Chondrocyte (in vitro differentiated cells): ENCODE data around the gene NELFB. TPM values are rescaled to one million over a fixed set of nuclear protein-coding genes. Genes with fewer than 3 reads are reported as not detected.
"Not testable (repeated sequence)": the region's sequence is repeated elsewhere in the genome, so short reads cannot be mapped to it uniquely, and the experiment has no call there.

Experiments used
- DNase-seq: peaks from one replicate; pipeline ENCODE4 v3.0.0; 2021; ENCODE audit warnings: mixed read lengths, low spot score
- H3K27ac Mint-ChIP-seq: one replicate; pipeline ENCODE4 v1.8.0; 2021; ENCODE audit warnings: mild to moderate bottlenecking, moderate library complexity, mixed read lengths; ENCODE audit not compliant: unreplicated experiment
- H3K27me3 Mint-ChIP-seq: 2 replicates; pipeline ENCODE4 v1.8.0; 2021; ENCODE audit warnings: low read depth, mixed read lengths
- H3K36me3 Mint-ChIP-seq: 2 replicates; pipeline ENCODE4 v1.8.0; 2021; ENCODE audit warnings: low read depth, mixed read lengths
- H3K4me1 Mint-ChIP-seq: 2 replicates; pipeline ENCODE4 v1.8.0; 2021; ENCODE audit warnings: low read depth, mild to moderate bottlenecking, mixed read lengths
- H3K4me3 Mint-ChIP-seq: one replicate; pipeline ENCODE4 v1.8.0; 2021; ENCODE audit warnings: mild to moderate bottlenecking, moderate library complexity, mixed read lengths; ENCODE audit not compliant: unreplicated experiment
- H3K9me3 Mint-ChIP-seq: 2 replicates; pipeline ENCODE4 v1.8.0; 2021; ENCODE audit warnings: low read depth, mixed read lengths
- CTCF ChIP-seq: fragments of 200-600 bp; sonication (generic); IDR thresholded peaks from 2 replicates; pipeline ENCODE4 v1.5.0; 2021; ENCODE audit warnings: antibody characterized with exemption, mild to moderate bottlenecking, moderate library complexity
- total RNA-seq: library from RNA; stranded (reverse); gene quantifications from 3 replicates; pipeline ENCODE4 v1.2.1, GENCODE V29; 2021

NELFB gene
- total RNA-seq, 1 donor from 2014 or later, result 48.0 TPM

GRCh38 chr9:137240318-137240840 is 14.7 kb upstream of the NELFB start:
- Mint-ChIP-seq H3K9me3 (no peaks in the 10 kb centered on the region), H3K4me3 (peak overlapping the region; percentile 70), H3K27ac (peak overlapping the region; percentile 85), H3K36me3 (peaks cover 10% of the 10 kb centered on the region), H3K4me1 (peaks cover 30% of the 10 kb centered on the region), H3K27me3 (no peaks in the 10 kb centered on the region)
- peak; percentile 33 for TF ChIP-seq CTCF
- no peak for DNase-seq

- peak within 1 kb of the TSS; percentile 78 for H3K4me3 Mint-ChIP-seq
- H3K27ac Mint-ChIP-seq, result peak within 1 kb of the TSS; percentile 89
- H3K9me3 Mint-ChIP-seq, result no peaks in the 10 kb centered on the region
- TF ChIP-seq CTCF, result no peak
- H3K36me3 Mint-ChIP-seq, result peaks cover 10% of the 10 kb centered on the region
- DNase-seq, result peak; percentile 99
- H3K4me1 Mint-ChIP-seq, result peaks cover 30% of the 10 kb centered on the region
- H3K27me3 Mint-ChIP-seq, result no peaks in the 10 kb centered on the region
Observed at GRCh38 chr9:137240841-137241489, 14.2 kb upstream of the NELFB start, which contains the start of gene TUBB4B. TSS of gene TUBB4B (plus strand) at chr9:137241287. CDS start at chr9:137241361, 74 bp downstream.

- peak overlapping the region; percentile 57 for H3K27ac Mint-ChIP-seq
- TF ChIP-seq CTCF, result no peak
- H3K4me3 Mint-ChIP-seq, result peak overlapping the region; percentile 78
- H3K36me3 Mint-ChIP-seq, result peaks cover 10% of the 10 kb centered on the region
- H3K9me3 Mint-ChIP-seq, result no peaks in the 10 kb centered on the region
- no peak for DNase-seq
- peaks cover 30% of the 10 kb centered on the region for H3K4me1 Mint-ChIP-seq
- H3K27me3 Mint-ChIP-seq, result no peaks in the 10 kb centered on the region
Observed at GRCh38 chr9:137241490-137242268, 13.4 kb upstream of the NELFB start.

- DNase-seq, result no peak
- Mint-ChIP-seq H3K9me3 (no peaks in the 10 kb centered on the region), H3K27ac (peak overlapping the region; percentile 57)
Observed at GRCh38 chr9:137242269-137243203, 12.6 kb upstream of the NELFB start.

GRCh38 chr9:137243266-137243625 is 11.9 kb upstream of the NELFB start:
- H3K27me3 Mint-ChIP-seq, H3K4me3 Mint-ChIP-seq, H3K27ac Mint-ChIP-seq, H3K9me3 Mint-ChIP-seq, DNase-seq: not testable (repeated sequence)
- Mint-ChIP-seq H3K36me3 (peaks cover 10% of the 10 kb centered on the region), H3K4me1 (peaks cover 30% of the 10 kb centered on the region)

More at GRCh38 chr9:137242269-137243203, 12.6 kb upstream of the NELFB start:
- no peak for TF ChIP-seq CTCF
- Mint-ChIP-seq H3K4me3 (peak overlapping the region; percentile 76), H3K36me3 (peaks cover 10% of the 10 kb centered on the region), H3K4me1 (peaks cover 30% of the 10 kb centered on the region), H3K27me3 (no peaks in the 10 kb centered on the region)
